Endodermal cell (in vitro differentiated cells): ENCODE data around the gene MS4A2. TPM values are rescaled to one million over a fixed set of nuclear protein-coding genes. Genes with fewer than 3 reads are reported as not detected.
"Not testable (repeated sequence)": the region's sequence is repeated elsewhere in the genome, so short reads cannot be mapped to it uniquely, and the experiment has no call there.

Source experiments
- DNase-seq: peaks from one replicate; pipeline ENCODE4 v3.0.0-alpha.2; 2017
- H3K27ac ChIP-seq: 2 replicates; pipeline ENCODE4 v1.5.1; 2013; ENCODE audit warnings: mild to moderate bottlenecking, low read depth, low read length, moderate library complexity
- H3K27me3 ChIP-seq: 2 replicates; pipeline ENCODE4 v1.6.1; 2013; ENCODE audit warnings: mild to moderate bottlenecking, low read length, moderate library complexity; ENCODE audit not compliant: insufficient read depth, control insufficient read depth, poor library complexity, severe bottlenecking
- H3K36me3 ChIP-seq: 2 replicates; pipeline ENCODE4 v1.7.0; 2013; ENCODE audit warnings: mild to moderate bottlenecking, low read length, moderate library complexity; ENCODE audit not compliant: control insufficient read depth, insufficient read depth
- H3K4me1 ChIP-seq: one replicate; pipeline ENCODE4 v1.7.0; 2013; ENCODE audit warnings: low read length; ENCODE audit not compliant: control insufficient read depth, insufficient read depth
- H3K4me3 ChIP-seq: 2 replicates; pipeline ENCODE4 v1.5.1; 2013; ENCODE audit warnings: mild to moderate bottlenecking, low read length, moderate library complexity
- H3K9ac ChIP-seq: 2 replicates; pipeline ENCODE4 v1.6.1; 2013; ENCODE audit warnings: mild to moderate bottlenecking, low read length, moderate library complexity; ENCODE audit not compliant: poor library complexity, severe bottlenecking; ENCODE audit errors: extremely low read depth
- H3K9me3 ChIP-seq: 2 replicates; pipeline ENCODE4 v1.6.1; 2013; ENCODE audit warnings: mild to moderate bottlenecking, low read length, moderate library complexity; ENCODE audit not compliant: control insufficient read depth
- H3K27ac Mint-ChIP-seq: 2 replicates; pipeline ENCODE4 v1.8.0; 2020; ENCODE audit warnings: mixed read lengths
- H3K27me3 Mint-ChIP-seq: 2 replicates; pipeline ENCODE4 v1.8.0; 2021; ENCODE audit warnings: mild to moderate bottlenecking, mixed read lengths; ENCODE audit not compliant: insufficient read depth
- H3K36me3 Mint-ChIP-seq: 2 replicates; pipeline ENCODE4 v1.8.0; 2020; ENCODE audit warnings: low read depth, mixed read lengths
- H3K4me1 Mint-ChIP-seq: 2 replicates; pipeline ENCODE4 v1.8.0; 2020; ENCODE audit warnings: mixed read lengths
- H3K4me3 Mint-ChIP-seq: 2 replicates; pipeline ENCODE4 v1.8.0; 2020; ENCODE audit warnings: mild to moderate bottlenecking, moderate library complexity, mixed read lengths
- H3K9me3 Mint-ChIP-seq: 2 replicates; pipeline ENCODE4 v1.8.0; 2020; ENCODE audit warnings: mild to moderate bottlenecking, mixed read lengths
- WGBS, 2 experiments: methylation state at CpG; one replicate each; pipeline versions ENCODE4 v1.1.5 to v1.1.7; 2013; ENCODE audit warnings: missing lambda C conversion rate in 2 of 2, mixed read lengths in 1 of 2; ENCODE audit not compliant: insufficient coverage in 1 of 2, insufficient read length in 1 of 2; 5-methylcytosine and 5-hydroxymethylcytosine counted together
- long read RNA-seq, 4 experiments: library from polyadenylated mRNA in 2 of 4; library from RNA in 1 of 4; library from capped mRNA in 1 of 4; stranded (forward) in 3 of 4; unstranded in 1 of 4; transcript quantifications; one replicate each; pipeline ENCODE4 v2.0.0, GENCODE V29; 2020 to 2021; ENCODE audit warnings: inconsistent platforms in 1 of 4
- polyA plus RNA-seq, 2 experiments: library from polyadenylated mRNA; stranded (reverse); fragments of 50-300 nt; gene quantifications; one replicate each; pipeline ENCODE4 v1.2.3, GENCODE V29; 2013
- total RNA-seq, 2 donors: library from RNA; stranded (reverse); fragmentation: NEBNext Ultra II Directional in 1 of 2; extraction: Animal tissue kit (Norgen Biotek cat#: 25700) in 1 of 2; gene quantifications; 2 replicates in 1 of 2; 3 replicates in 1 of 2; pipeline ENCODE4 v1.2.1, GENCODE V29; 2021
- TF ChIP-seq, protein P1 (sequence below): fragments of 200-600 bp; sonication (generic); conservative IDR thresholded peaks from 2 replicates; pipeline ENCODE4 v1.5.0; 2021; ENCODE audit warnings: antibody characterized with exemption, mild to moderate bottlenecking

MS4A2 gene
- not detected for total RNA-seq
- polyA plus RNA-seq (2013, experiment 1 of 2): not detected
- not detected for polyA plus RNA-seq (2013, experiment 2 of 2)
- long read RNA-seq, experiment 1: 0 reads
- long read RNA-seq, experiment 2: 0 reads
- long read RNA-seq, experiment 3: 0 reads
- long read RNA-seq, experiment 4: 0 reads

DNA sequence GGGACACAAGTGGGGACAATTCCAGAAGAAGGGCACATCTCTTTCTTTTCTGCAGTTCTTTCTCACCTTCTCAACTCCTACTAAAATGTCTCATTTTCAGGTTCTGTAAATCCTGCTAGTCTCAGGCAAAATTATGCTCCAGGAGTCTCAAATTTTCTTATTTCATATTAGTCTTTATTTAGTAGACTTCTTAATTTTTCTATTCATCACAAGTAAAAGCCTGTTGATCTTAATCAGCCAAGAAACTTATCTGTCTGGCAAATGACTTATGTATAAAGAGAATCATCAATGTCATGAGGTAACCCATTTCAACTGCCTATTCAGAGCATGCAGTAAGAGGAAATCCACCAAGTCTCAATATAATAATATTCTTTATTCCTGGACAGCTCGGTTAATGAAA, at the start of gene MS4A2:
MS4A2 (plus strand) TSS at position 301 of the 400 bp plus-strand sequence. CDS start 102 bp downstream, outside the sequence.
- Mint-ChIP-seq H3K4me3 (no peak within 1 kb of the TSS), H3K27ac (no peak within 1 kb of the TSS), H3K9me3 (no peaks in the 10 kb centered on the region), H3K27me3 (no peaks in the 10 kb centered on the region), H3K36me3 (no peaks in the 10 kb centered on the region), H3K4me1 (peaks cover 6% of the 10 kb centered on the region)
- no peaks in the 10 kb centered on the region for H3K4me1 ChIP-seq
- TF ChIP-seq, protein P1, sequence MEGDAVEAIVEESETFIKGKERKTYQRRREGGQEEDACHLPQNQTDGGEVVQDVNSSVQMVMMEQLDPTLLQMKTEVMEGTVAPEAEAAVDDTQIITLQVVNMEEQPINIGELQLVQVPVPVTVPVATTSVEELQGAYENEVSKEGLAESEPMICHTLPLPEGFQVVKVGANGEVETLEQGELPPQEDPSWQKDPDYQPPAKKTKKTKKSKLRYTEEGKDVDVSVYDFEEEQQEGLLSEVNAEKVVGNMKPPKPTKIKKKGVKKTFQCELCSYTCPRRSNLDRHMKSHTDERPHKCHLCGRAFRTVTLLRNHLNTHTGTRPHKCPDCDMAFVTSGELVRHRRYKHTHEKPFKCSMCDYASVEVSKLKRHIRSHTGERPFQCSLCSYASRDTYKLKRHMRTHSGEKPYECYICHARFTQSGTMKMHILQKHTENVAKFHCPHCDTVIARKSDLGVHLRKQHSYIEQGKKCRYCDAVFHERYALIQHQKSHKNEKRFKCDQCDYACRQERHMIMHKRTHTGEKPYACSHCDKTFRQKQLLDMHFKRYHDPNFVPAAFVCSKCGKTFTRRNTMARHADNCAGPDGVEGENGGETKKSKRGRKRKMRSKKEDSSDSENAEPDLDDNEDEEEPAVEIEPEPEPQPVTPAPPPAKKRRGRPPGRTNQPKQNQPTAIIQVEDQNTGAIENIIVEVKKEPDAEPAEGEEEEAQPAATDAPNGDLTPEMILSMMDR: no peak
- no peak within 1 kb of the TSS for H3K9ac ChIP-seq
- no peaks in the 10 kb centered on the region for H3K27me3 ChIP-seq
- no peak within 1 kb of the TSS for H3K27ac ChIP-seq
- no peaks in the 10 kb centered on the region for H3K9me3 ChIP-seq
- H3K36me3 ChIP-seq: no peaks in the 10 kb centered on the region
- WGBS, 2 experiments: 100% methylated on average over 1 of the region's 1 CpG; no CpG with 5 or more reads in 1 of the 2 experiments
- no peak for DNase-seq
- H3K4me3 ChIP-seq: no peak within 1 kb of the TSS

DNA sequence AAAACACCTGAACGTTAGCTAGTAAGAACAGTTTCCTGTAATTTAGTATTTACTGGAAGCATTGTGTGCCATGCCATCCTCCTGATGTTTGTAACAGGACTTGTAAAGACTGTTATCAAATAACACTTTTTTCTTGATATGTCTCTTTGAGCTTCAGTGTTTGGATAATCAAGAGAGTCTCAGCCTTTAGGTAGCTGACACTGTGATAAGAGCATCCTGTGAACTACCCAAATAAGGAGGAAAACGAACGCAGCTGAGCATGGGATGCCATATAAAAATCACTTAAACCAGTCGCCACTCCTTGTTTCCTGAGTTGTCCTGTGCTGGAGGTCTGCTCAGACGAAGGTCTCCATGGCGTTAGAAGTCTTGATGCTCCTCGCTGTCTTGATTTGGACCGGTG, 48.4 kb upstream of the MS4A2 start, which contains the start of gene OOSP2:
OOSP2 (plus strand) TSS at position 301 of the 400 bp plus-strand sequence; CDS start at position 352, 51 bp downstream.
- H3K36me3 ChIP-seq: no peaks in the 10 kb centered on the region
- H3K9ac ChIP-seq: no peak within 1 kb of the TSS
- Mint-ChIP-seq H3K4me3 (no peak within 1 kb of the TSS), H3K4me1 (peaks cover 11% of the 10 kb centered on the region), H3K27me3 (no peaks in the 10 kb centered on the region), H3K27ac (no peak within 1 kb of the TSS), H3K36me3 (no peaks in the 10 kb centered on the region), H3K9me3 (no peaks in the 10 kb centered on the region)
- 82 to 91% methylated on average over 8 of the region's 8 CpGs for WGBS, 2 experiments
- no peaks in the 10 kb centered on the region for H3K9me3 ChIP-seq
- H3K4me1 ChIP-seq: no peaks in the 10 kb centered on the region
- TF ChIP-seq, protein P1: no peak
- no peak within 1 kb of the TSS for H3K27ac ChIP-seq
- H3K4me3 ChIP-seq: no peak within 1 kb of the TSS
- H3K27me3 ChIP-seq: no peaks in the 10 kb centered on the region
- no peak for DNase-seq

DNA sequence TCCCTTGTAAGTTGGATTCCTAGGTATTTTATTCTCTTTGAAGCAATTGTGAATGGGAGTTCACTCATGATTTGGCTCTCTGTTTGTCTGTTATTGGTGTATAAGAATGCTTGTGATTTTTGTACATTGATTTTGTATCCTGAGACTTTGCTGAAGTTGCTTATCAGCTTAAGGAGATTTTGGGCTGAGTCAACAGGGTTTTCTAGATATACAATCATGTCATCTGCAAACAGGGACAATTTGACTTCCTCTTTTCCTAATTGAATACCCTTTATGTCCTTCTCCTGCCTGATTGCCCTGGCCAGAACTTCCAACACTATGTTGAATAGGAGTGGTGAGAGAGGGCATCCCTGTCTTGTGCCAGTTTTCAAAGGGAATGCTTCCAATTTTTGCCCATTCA, 38.0 kb upstream of the MS4A2 start:
- H3K4me1 ChIP-seq, H3K4me3 ChIP-seq, DNase-seq, H3K9me3 Mint-ChIP-seq, H3K36me3 Mint-ChIP-seq, H3K27ac ChIP-seq, H3K9ac ChIP-seq, H3K9me3 ChIP-seq, H3K4me1 Mint-ChIP-seq, H3K4me3 Mint-ChIP-seq, H3K27ac Mint-ChIP-seq, H3K36me3 ChIP-seq: not testable (repeated sequence)
- H3K27me3 Mint-ChIP-seq: peaks cover 10% of the 10 kb centered on the region
- peaks cover 11% of the 10 kb centered on the region for H3K27me3 ChIP-seq

DNA sequence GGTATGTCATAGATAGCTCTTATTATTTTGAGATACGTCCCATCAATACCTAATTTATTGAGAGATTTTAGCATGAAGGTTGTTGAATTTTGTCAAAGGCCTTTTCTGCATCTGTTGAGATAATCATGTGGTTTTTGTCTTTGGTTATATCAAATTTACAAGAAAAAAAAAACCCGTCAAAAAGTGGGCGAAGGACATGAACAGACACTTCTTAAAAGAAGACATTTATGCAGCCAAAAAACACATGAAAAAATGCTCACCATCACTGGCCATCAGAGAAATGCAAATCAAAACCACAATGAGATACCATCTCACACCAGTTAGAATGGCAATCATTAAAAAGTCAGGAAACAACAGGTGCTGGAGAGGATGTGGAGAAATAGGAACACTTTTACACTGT, 37.6 kb upstream of the MS4A2 start:
- not testable (repeated sequence) for H3K9me3 Mint-ChIP-seq, H3K9ac ChIP-seq, H3K4me3 Mint-ChIP-seq, H3K36me3 ChIP-seq, DNase-seq, H3K27ac Mint-ChIP-seq, H3K4me3 ChIP-seq, H3K9me3 ChIP-seq, H3K27ac ChIP-seq, H3K36me3 Mint-ChIP-seq, H3K4me1 ChIP-seq, H3K4me1 Mint-ChIP-seq
- peaks cover 10% of the 10 kb centered on the region for H3K27me3 Mint-ChIP-seq
- no CpG with 5 or more reads among the region's 3 CpGs for WGBS, 2 experiments
- H3K27me3 ChIP-seq: peaks cover 13% of the 10 kb centered on the region
